H1 (cell line): ENCODE data around the gene CARD14. TPM values are rescaled to one million over a fixed set of nuclear protein-coding genes. Genes with fewer than 3 reads are reported as not detected.

Experiments used
- CTCF ChIA-PET: fragments of 300-600 bp; sonication (Branson Sonifier 250); formaldehyde crosslinking; loops from one replicate; lab custom pipeline; 2021; ENCODE audit not compliant: partially characterized antibody; lab: Charles Lee
- POLR2A ChIA-PET: fragments of 300-600 bp; sonication (Branson Sonifier 250); formaldehyde crosslinking; loops from one replicate; lab custom pipeline; 2021; ENCODE audit warnings: inconsistent platforms; ENCODE audit not compliant: partially characterized antibody; lab: Charles Lee
- DNase-seq, 2 experiments: peaks; one replicate each; pipeline versions ENCODE4 v3.0.0 to v3.0.0-alpha.2; 2010 to 2022; ENCODE audit warnings: low spot score in 2 of 2, low read depth in 1 of 2, mixed read lengths in 1 of 2
- FAIRE-seq: peaks from 2 replicates; lab custom pipeline; 2011; peaks lifted over from hg19 to GRCh38; lab: Jason Lieb, UNC
- H2AFZ ChIP-seq: 2 replicates; pipeline ENCODE4 v1.8.1; 2012; ENCODE audit warnings: low read length, inconsistent platforms
- H2AK5ac ChIP-seq: 2 replicates; pipeline ENCODE4 v1.6.1; 2013; ENCODE audit warnings: low read depth, low read length
- H2BK120ac ChIP-seq: replicated peaks from 2 replicates; pipeline ENCODE3; 2013; ENCODE audit warnings: low read depth, low read length, inconsistent platforms
- H2BK12ac ChIP-seq: 2 replicates; pipeline ENCODE4 v1.6.1; 2013; ENCODE audit warnings: low read depth, low read length
- H2BK15ac ChIP-seq: 2 replicates; pipeline ENCODE4 v1.6.1; 2013; ENCODE audit warnings: low read length
- H2BK20ac ChIP-seq: 2 replicates; pipeline ENCODE4 v1.6.1; 2013; ENCODE audit warnings: low read length
- H2BK5ac ChIP-seq: 2 replicates; pipeline ENCODE4 v1.6.1; 2013; ENCODE audit warnings: low read depth, low read length
- H3K14ac ChIP-seq: 2 replicates; pipeline ENCODE4 v1.6.1; 2013; ENCODE audit warnings: inconsistent platforms; ENCODE audit not compliant: insufficient read length
- H3K18ac ChIP-seq: 2 replicates; pipeline ENCODE4 v1.6.1; 2013; ENCODE audit warnings: low read length; ENCODE audit errors: extremely low read depth
- H3K23ac ChIP-seq: 2 replicates; pipeline ENCODE4 v1.6.1; 2013; ENCODE audit warnings: inconsistent platforms; ENCODE audit not compliant: insufficient read length
- H3K23me2 ChIP-seq: 2 replicates; pipeline ENCODE4 v1.6.1; 2013; ENCODE audit warnings: low read depth, low read length
- H3K27ac ChIP-seq: 2 replicates; pipeline ENCODE4 v1.6.1; 2011; ENCODE audit warnings: low read depth, low read length, inconsistent platforms
- H3K27me3 ChIP-seq, 4 experiments: replicated peaks in 1 of 4; 1 replicate in 1 of 4; 2 replicates in 3 of 4; pipeline versions ENCODE4 v1.6.1 to v1.8.1; 2011 to 2013; ENCODE audit warnings: low read length in 3 of 4, mild to moderate bottlenecking in 3 of 4, inconsistent platforms in 2 of 4, mixed read lengths in 2 of 4, moderate library complexity in 1 of 4; ENCODE audit not compliant: control insufficient read depth in 3 of 4, insufficient read depth in 3 of 4; ENCODE audit errors: extremely low read depth in 1 of 4
- H3K36me3 ChIP-seq, 4 experiments: 2 replicates each; pipeline versions ENCODE4 v1.6.1 to v1.8.1; 2011 to 2013; ENCODE audit warnings: mild to moderate bottlenecking in 4 of 4, low read length in 3 of 4, moderate library complexity in 2 of 4, control low read depth in 1 of 4, inconsistent platforms in 1 of 4; ENCODE audit not compliant: insufficient read depth in 4 of 4, control insufficient read depth in 2 of 4
- H3K4ac ChIP-seq: replicated peaks from 2 replicates; pipeline ENCODE3; 2013; ENCODE audit warnings: low read length, low read depth, mixed read lengths, inconsistent platforms; ENCODE audit not compliant: insufficient read length
- H3K4me1 ChIP-seq, 4 experiments: replicated peaks in 1 of 4; 1 replicate in 1 of 4; 2 replicates in 3 of 4; pipeline versions ENCODE4 v1.6.1 to v1.8.1; 2011 to 2013; ENCODE audit warnings: low read length in 3 of 4, inconsistent platforms in 2 of 4, mixed read lengths in 1 of 4; ENCODE audit not compliant: insufficient read depth in 4 of 4, control insufficient read depth in 3 of 4
- H3K4me2 ChIP-seq, 2 experiments: 2 replicates each; pipeline versions ENCODE4 v1.6.1 to v1.8.1; 2011 to 2013; ENCODE audit warnings: low read depth in 2 of 2, low read length in 2 of 2, control low read depth in 1 of 2, inconsistent platforms in 1 of 2, mild to moderate bottlenecking in 1 of 2; ENCODE audit not compliant: insufficient read depth in 1 of 2
- H3K4me3 ChIP-seq, 4 experiments: fragments of 200-600, 300-600 bp in 1 of 4; sonication (generic), shearing (Covaris generic), sonication (Bioruptor Twin) in 1 of 4; 2 replicates each; pipeline versions ENCODE4 v1.5.1 to v1.8.1; 2011 to 2016; ENCODE audit warnings: low read length in 4 of 4, low read depth in 3 of 4, control low read depth in 2 of 4, inconsistent platforms in 2 of 4, mild to moderate bottlenecking in 2 of 4, mixed read lengths in 1 of 4, moderate library complexity in 1 of 4; ENCODE audit not compliant: insufficient read depth in 2 of 4; ENCODE audit errors: extremely low read depth in 1 of 4
- H3K56ac ChIP-seq: replicated peaks from 2 replicates; pipeline ENCODE3; 2013; ENCODE audit warnings: low read depth, mild to moderate bottlenecking, mixed read lengths, low read length, inconsistent platforms; ENCODE audit not compliant: insufficient read length
- H3K79me1 ChIP-seq: 2 replicates; pipeline ENCODE4 v1.6.1; 2013; ENCODE audit warnings: low read depth, low read length, control low read depth
- H3K79me2 ChIP-seq, 2 experiments: 2 replicates each; pipeline versions ENCODE4 v1.6.1 to v1.8.1; 2012 to 2013; ENCODE audit warnings: low read length in 2 of 2, mild to moderate bottlenecking in 2 of 2, inconsistent platforms in 1 of 2; ENCODE audit not compliant: insufficient read depth in 2 of 2, control insufficient read depth in 1 of 2
- H3K9ac ChIP-seq, 4 experiments: replicated peaks in 1 of 4; 1 replicate in 1 of 4; 2 replicates in 3 of 4; pipeline versions ENCODE4 v1.6.1 to v1.8.1; 2011 to 2013; ENCODE audit warnings: low read depth in 3 of 4, low read length in 3 of 4, control low read depth in 2 of 4, mild to moderate bottlenecking in 2 of 4, moderate library complexity in 2 of 4, inconsistent platforms in 1 of 4; ENCODE audit errors: extremely low read depth in 1 of 4
- H3K9me3 ChIP-seq, 2 experiments: 2 replicates each; pipeline versions ENCODE4 v1.6.1 to v1.8.1; 2012 to 2013; ENCODE audit warnings: mild to moderate bottlenecking in 2 of 2, moderate library complexity in 2 of 2, control low read depth in 1 of 2, inconsistent platforms in 1 of 2, low read depth in 1 of 2, low read length in 1 of 2, mixed read lengths in 1 of 2; ENCODE audit not compliant: insufficient read depth in 2 of 2
- H4K20me1 ChIP-seq, 2 experiments: replicated peaks in 1 of 2; 2 replicates each; pipeline versions ENCODE3 to v1.8.1; 2011 to 2013; ENCODE audit warnings: inconsistent platforms in 2 of 2, low read length in 2 of 2, mild to moderate bottlenecking in 1 of 2; ENCODE audit not compliant: insufficient read depth in 2 of 2, control insufficient read depth in 1 of 2
- H4K5ac ChIP-seq: 2 replicates; pipeline ENCODE4 v1.6.1; 2013; ENCODE audit warnings: low read length, low read depth, mixed read lengths, inconsistent platforms; ENCODE audit not compliant: insufficient read length
- H4K8ac ChIP-seq: 2 replicates; pipeline ENCODE4 v1.8.0; 2013; ENCODE audit warnings: mild to moderate bottlenecking, moderate library complexity, low read length, inconsistent platforms; ENCODE audit not compliant: insufficient read depth; ENCODE audit errors: extremely low read depth
- H4K91ac ChIP-seq: replicated peaks from 2 replicates; pipeline ENCODE3; 2013; ENCODE audit warnings: low read length, mixed read lengths, inconsistent platforms; ENCODE audit not compliant: insufficient read length
- CTCF ChIP-seq, 3 experiments: IDR thresholded peaks; 1 replicate in 2 of 3; 2 replicates in 1 of 3; pipeline versions ENCODE4 v1.5.1 to v1.6.1; 2011; ENCODE audit warnings: low read length in 3 of 3, mild to moderate bottlenecking in 3 of 3, inconsistent platforms in 2 of 3, low read depth in 1 of 3, moderate library complexity in 1 of 3; ENCODE audit not compliant: insufficient read depth in 1 of 3; ENCODE audit errors: control extremely low read depth in 1 of 3
- FOSL1 ChIP-seq: IDR thresholded peaks from 2 replicates; pipeline ENCODE4 v1.6.1; 2011; ENCODE audit warnings: mild to moderate bottlenecking, low read depth, low read length, moderate library complexity; ENCODE audit not compliant: insufficient read depth
- WGBS, 2 experiments: shearing (Covaris generic) in 1 of 2; methylation state at CpG; one replicate each; pipeline versions ENCODE4 v1.1.6 to v1.1.7; 2013 to 2015; ENCODE audit warnings: low lambda C conversion rate in 2 of 2, mixed read lengths in 2 of 2, inconsistent platforms in 1 of 2, low coverage in 1 of 2, missing lambda C conversion rate in 1 of 2; ENCODE audit not compliant: insufficient replicate concordance in 2 of 2, insufficient coverage in 1 of 2, insufficient read length in 1 of 2; ENCODE audit errors: extremely low coverage in 1 of 2, missing lambda C conversion rate in 1 of 2; 5-methylcytosine and 5-hydroxymethylcytosine counted together
- polyA plus RNA-seq, 7 experiments: library from polyadenylated mRNA; depleted of rRNA in 3 of 7; stranded (reverse) in 5 of 7; unstranded in 2 of 7; fragments of >200 nt in 5 of 7; fragments of 200-250 nt in 2 of 7; gene quantifications; 1 replicate in 5 of 7; 2 replicates in 1 of 7; 4 replicates in 1 of 7; pipeline versions ENCODE4 v1.2.1 to v1.2.3, GENCODE V29; 2011 to 2013; ENCODE audit warnings: missing spikeins in 2 of 7, mixed read lengths in 2 of 7
- total RNA-seq: library from RNA; stranded (reverse); fragmentation: NEBNext Ultra II Directional; extraction: Animal tissue kit (Norgen Biotek cat#: 25700); gene quantifications from 2 replicates; pipeline ENCODE4 v1.2.1, GENCODE V29; 2021

CARD14 gene
- total and polyA plus RNA-seq, 2 of the 8 experiments (the other 6 are each of a cell fraction or from before 2014, with no cell fraction given): 0.08 TPM; not detected in 1

GRCh38 chr17:80141463-80142165 is 28.2 kb upstream of the CARD14 start:
- no peak overlapping the region for H3K23ac ChIP-seq
- peaks cover 16% of the 10 kb centered on the region for H3K79me1 ChIP-seq
- peaks cover 11 to 33% of the 10 kb centered on the region in 2 experiments for H4K20me1 ChIP-seq
- peaks cover 19 to 42% of the 10 kb centered on the region in 2 experiments for H3K79me2 ChIP-seq
- no peak overlapping the region for H3K4me2 ChIP-seq
- POLR2A ChIA-PET: interaction anchor here (0.7 to 11.5 kb wide), 6 partner anchors 17 to 117 kb away, joined by 3 to 103 read pairs (median 4); partner anchors contain the start of gene GAA
- CTCF ChIA-PET: interaction anchor here (0.9 to 3.2 kb wide), 7 partner anchors 8 to 59 kb away, joined by 3 to 10 read pairs (median 5); partner anchors contain the start of gene GAA
- peaks cover 51 to 74% (median 69%) of the 10 kb centered on the region in 4 experiments for H3K36me3 ChIP-seq
- no peak overlapping the region for H3K14ac ChIP-seq
- no peak overlapping the region for H3K9ac ChIP-seq
- no peak overlapping the region for H2AFZ ChIP-seq
- H2BK15ac ChIP-seq: no peak overlapping the region
- H2BK12ac ChIP-seq: no peak overlapping the region
- no peak overlapping the region for H2BK20ac ChIP-seq
- DNase-seq: no peak
- H3K4ac ChIP-seq: no peak overlapping the region
- no peak overlapping the region for H2AK5ac ChIP-seq
- H3K4me1 ChIP-seq: peaks cover 0 to 13% (median 3%) of the 10 kb centered on the region in 4 experiments; a peak in 4 of 7 replicates
- no peaks in the 10 kb centered on the region for H3K27me3 ChIP-seq
- no peak overlapping the region for H2BK5ac ChIP-seq
- H4K8ac ChIP-seq: no peak overlapping the region
- H2BK120ac ChIP-seq: no peak overlapping the region
- 96% methylated on average over 7 of the region's 7 CpGs; no CpG with 5 or more reads in 1 of the 2 experiments for WGBS, 2 experiments
- H3K56ac ChIP-seq: no peak overlapping the region
- H3K23me2 ChIP-seq: peaks cover 7% of the 10 kb centered on the region
- H4K91ac ChIP-seq: no peak overlapping the region
- no peak overlapping the region for H3K18ac ChIP-seq
- H3K27ac ChIP-seq: no peak overlapping the region
- H3K4me3 ChIP-seq: no peak overlapping the region
- no peaks in the 10 kb centered on the region for H3K9me3 ChIP-seq
- no peak for FAIRE-seq
- no peak overlapping the region for H4K5ac ChIP-seq
- no peak for TF ChIP-seq CTCF (IDR thresholded peaks at IDR 0.05; ENCODE audit: control extremely low read depth in 1 of 3, insufficient read depth in 1 of 3, low read depth in 1 of 3, low read length in 3 of 3)
- no peak for TF ChIP-seq FOSL1
